HUDEP-2 (cell line): ENCODE data around the gene GRID1.
"Not testable (repeated sequence)": the region's sequence is repeated elsewhere in the genome, so short reads cannot be mapped to it uniquely, and the experiment has no call there.

Experiments used
- DNase-seq, 76 experiments: peaks; one replicate each; lab custom pipeline; 2025; ENCODE audit not compliant: unreplicated experiment in 76 of 76; lab: John Stamatoyannopoulos, UW

Gene GRID1

DNA sequence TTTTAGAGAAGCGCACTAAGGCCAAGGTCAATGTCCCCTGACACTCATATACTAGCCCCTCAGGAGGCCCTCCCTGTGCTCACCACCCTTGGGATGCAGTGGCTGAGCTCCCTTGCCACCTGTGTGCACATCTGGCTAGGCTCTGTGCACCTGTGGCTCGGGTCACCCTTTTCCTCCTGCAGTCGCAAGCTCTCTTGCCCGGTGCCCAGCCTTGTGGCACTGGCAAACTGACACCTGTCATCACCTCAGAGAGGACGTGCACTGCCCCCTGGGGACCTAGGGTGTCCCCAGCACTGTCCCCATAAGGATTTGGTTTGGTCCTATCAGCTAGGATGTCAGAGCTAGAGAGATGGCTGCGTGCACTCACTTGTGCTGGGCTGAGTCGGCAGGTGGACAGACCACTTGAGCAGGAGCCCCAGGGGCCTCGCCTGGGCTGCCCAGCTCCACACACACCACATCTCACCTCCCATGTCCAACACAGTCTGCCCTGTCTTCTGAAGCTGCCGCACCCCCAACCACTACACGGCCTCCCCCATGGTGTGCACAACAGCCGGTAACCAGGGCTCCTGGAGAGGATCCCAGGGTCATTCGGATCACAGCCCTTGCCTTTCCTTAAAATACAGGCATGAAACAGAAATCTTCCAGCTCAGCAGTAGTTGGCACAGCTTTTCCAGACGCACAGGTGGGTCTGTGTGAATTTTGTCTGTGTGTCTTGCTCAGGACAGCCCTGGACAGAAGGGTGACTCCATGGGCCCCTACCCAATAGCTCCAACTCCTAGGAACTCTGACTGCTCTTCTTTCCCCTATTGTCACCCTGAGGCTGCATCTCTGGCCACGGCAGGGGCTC lies 111.0 kb downstream of the GRID1 start:
- no peak for DNase-seq

DNA sequence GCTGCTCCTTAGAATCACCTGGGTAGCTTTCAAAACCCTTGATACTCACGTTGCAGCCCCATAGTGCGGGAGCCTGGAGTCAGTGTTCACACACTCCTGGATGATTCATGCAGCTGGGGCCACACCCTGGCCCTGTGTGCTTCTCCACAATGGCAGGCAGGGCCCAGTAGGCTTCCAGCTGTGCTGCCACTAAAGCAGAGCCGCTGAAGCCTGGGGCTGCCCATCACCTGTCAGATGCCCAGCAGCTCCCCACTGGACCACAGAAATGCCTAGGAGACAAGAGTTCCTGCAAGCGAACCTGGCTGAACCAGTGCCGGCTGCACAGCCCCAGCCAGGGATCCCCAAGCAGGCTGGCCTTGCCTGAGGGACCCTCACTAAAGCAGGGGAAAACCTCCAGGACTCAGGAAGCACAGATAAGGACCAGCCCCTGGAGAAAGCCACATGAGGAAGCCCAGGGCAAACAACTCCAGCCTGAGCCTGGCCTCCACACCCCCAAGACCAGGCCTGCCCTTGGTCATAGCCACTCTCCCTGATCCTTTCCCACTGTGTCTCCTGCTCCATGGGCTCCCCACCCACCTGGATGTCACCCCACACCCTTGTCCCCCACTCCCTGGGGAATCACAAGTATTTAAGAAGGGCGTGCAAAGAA lies 111.9 kb downstream of the GRID1 start:
- DNase-seq: no peak

DNA sequence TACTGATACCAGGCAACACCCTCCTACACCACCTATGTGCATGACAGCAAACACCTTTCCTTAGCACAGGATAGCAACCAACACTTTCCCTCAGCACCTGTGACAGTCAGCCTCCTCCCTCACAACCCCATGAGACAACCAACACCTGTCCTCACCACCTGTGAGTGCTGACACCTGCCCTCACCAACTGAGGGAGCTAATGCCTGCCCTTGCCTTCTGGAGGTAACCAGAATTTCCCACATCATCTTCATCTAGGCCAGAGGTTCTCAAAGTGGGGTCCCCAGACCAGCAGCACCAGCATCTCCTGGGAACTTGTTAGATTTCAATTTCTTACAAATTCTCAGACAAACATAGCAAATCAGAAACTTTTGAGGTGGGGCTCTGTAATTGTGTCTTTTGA lies 112.5 kb downstream of the GRID1 start:
- DNase-seq: no peak

DNA sequence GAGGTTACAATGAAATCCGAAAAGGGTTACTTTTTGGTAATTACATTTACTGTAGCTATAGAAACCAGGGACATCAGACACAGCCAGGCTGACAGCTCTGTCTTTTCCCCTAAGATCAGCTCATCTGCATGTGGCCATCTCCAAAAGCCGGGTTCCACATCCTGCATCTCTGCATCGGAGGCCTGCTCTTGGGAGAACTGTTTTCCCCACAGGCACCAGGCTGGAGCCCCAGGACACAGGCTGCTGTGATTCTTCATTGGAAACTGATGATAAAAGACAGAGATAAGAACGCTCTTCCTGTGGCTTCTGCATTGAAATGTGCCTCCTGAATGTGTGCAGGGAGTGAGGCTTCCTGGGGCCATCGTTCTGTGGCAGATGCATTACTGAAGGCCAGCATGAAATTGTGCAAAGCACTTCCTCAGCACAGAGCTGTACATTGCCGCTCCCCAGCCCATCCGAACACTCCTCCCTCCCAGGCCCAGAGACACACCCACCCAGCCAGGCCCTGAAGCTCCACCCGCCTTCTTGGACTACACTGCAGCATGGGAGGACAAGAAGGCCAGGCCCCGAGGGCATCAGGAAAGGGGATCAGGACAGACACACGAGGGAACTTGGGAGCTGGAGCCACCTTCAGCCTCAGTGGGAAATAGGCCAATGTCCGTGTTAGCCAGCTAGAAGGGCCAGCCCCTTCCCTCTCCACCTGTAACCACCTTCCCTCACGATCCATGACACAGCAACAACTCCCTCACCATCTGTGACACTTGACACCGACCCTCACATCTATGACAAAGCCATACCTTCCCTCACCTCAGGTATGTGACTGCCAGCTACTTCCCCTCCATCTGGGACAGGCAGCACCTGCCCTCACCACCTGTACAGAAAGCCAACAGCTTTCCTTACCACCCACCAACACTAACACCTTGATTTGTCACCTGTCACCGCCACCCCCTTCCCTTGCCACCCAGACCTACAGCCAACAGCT lies 113.2 kb downstream of the GRID1 start:
- no peak for DNase-seq

DNA sequence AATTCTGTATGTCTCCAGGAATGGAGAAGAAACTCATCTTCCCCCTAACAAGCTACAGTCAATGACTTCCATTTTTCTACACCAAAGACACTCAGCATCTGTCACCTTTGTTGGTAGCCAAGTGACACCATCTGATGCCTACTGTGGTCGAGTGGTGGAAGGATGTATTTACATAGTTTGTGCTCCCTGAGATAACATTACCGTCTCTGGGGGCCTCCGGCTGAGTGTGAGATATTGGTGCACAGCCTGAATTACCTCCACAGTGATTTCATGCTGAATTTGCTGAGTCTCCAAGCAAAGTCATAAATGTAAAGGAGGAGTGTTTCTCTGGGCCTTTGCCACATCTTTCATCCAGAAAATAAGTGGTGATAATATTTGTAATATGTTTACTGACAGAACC lies 114.0 kb downstream of the GRID1 start:
- no peak for DNase-seq

DNA sequence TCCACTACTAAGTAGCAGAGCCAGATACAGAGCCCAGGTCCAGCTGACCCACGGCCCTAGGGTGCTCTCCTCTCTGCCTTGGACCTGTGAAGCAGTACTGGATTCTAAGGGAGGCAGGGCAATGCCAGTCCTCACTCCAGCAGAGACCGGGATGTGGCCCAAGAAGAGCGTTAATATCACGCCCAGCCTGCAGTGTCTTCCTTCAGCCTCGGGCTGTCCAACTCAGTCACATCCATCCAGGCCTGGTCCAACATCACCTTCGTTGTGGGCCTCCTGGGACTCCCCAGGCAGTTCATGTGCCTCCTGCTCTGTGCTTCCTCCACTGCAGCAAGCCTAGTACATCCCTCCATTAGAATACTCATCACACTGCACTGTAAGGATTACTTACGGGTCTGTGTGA lies 114.5 kb downstream of the GRID1 start:
- no peak for DNase-seq

DNA sequence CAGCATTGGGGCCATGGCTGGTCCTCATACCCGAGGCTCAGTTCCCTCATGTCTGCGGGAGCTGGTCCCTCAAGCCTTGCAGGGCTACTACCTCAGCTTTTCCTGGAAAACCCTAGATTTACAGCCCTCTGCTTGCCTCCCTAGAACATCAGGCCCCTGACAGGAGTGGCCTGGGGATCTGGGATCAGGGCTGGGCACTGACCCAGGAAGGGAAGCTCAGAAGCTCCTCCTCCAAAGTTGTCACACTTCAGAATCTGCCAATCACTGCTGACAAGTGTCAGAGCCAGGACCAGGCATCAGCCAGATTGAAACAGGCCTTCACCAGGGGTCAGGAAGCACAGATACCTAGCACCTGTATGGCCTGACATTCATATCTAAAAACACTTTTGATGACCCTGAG lies 115.2 kb downstream of the GRID1 start:
- no peak for DNase-seq

DNA sequence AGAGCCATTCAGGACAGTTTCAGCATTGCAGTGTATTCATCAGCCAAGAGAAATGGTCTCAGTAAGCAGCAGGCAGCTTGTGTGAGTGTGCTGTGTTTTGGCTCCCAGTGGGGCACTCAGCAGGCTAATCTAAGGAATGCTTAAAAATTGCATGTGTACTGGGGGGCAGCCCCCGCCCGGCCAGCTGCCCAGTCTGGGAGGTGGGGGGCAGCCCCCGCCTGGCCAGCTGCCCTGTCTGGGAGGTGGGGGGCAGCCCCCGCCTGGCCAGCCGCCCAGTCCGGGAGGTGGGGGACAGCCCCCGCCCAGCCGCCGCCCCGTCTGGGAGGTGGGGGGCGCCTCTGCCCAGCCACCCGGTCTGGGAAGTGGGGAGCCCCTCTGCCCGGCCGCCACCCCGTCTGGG lies 116.2 kb downstream of the GRID1 start:
- DNase-seq: no peak

DNA sequence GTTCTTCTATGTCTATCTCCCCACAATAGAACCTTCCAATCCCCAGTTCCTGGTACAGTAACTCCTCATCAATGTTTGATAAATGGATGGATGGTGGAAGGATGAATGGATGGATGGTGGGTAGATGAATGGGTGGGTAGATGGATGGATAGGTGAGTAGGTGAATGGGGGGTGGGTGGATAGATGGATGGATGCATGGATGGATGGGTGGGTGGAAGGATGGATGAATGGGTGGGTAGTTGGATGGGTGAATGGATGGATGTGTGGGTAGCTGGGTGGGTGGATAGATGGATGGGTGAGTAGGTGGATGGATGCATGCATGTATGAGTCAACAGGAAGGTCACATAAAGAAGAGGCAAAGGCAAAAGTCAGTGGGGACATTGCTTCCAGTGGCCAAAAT lies 116.8 kb downstream of the GRID1 start:
- no peak for DNase-seq

DNA sequence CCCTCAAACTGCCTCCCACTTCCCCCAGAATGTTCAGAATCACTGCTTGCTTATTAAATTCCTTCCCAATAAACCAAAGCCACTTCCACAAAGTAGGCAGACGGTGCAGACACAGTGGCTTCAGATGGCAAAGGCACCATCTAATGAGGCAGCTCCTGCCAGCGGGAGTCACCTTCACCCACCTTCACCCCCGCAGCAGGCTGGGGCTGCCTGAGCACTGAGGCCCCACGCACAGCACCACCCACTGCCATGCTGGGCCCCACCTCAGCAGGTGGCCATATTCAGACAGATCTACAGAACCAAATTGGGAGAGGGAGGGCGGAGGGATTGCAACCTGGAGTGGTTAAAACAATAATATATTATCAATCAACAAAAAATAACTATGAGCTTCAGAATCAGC lies 118.5 kb downstream of the GRID1 start:
- DNase-seq: no peak

DNA sequence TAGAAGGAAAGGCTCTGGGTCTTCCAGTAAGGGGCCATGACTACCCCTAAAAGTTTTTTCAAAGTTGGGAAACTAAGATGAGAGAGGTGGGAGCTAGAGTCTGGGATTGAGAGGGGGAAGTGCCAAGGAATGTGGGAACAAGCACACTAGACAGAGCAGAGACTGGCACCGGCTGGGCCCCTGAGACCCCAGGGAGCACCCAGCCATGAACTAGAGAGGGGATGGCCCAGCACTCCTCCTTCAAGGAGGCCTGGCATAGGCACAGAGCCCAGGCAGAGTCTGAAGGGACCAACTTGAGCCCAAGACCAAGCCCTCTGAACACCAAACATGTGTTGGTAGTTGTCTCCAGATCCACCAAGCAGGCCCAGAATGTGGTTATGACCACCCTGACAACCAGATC lies 119.0 kb downstream of the GRID1 start:
- DNase-seq: no peak

DNA sequence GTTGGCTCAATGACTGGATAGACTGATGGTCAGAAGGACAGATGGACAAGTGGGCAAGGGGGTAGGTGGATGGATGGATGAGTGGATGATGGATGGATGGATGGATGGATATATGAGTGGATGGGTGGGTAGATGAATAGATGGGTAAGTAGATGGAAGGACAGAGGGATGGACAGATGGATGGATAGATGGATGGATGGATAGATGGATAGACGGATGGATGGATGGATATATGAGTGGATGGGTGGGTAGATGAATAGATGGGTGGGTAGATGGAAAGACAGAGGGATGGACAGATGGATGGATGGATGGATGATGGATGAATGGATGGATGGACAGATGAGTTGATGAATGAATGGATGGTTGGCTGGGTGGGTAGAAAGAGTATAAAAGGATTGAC lies 119.5 kb downstream of the GRID1 start:
- DNase-seq: no peak

DNA sequence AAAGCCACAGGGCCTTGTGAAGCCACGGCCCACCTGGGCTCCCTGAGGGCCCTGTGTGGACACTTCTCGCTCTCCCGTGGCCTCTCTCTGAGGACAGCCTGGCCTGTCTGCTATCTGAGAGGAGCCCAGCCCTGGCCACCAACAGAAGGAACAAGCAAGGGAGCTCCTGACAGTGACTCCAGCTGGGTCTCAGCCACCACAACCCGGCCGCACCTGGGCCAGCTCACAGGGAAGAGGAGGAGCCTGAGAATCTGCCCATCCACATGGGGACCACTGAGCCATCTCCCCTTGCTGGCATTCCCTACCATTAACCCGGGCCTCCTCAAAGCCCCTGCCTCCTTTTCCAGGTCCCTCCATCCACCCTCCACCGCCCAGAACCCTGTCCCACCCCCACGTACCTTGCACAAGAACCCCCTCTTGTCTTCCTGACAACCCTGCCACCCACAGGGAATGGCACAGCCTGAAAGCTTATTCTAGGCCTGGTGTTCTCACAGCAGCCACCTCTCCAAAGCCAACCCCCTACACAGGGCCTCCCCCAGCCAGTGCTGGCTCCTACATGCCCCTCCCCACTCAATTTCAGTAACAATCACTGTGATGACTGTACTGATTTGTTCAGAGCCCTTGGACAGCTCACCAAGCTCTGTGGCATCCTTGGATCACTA lies 120.2 kb downstream of the GRID1 start:
- DNase-seq: no peak

DNA sequence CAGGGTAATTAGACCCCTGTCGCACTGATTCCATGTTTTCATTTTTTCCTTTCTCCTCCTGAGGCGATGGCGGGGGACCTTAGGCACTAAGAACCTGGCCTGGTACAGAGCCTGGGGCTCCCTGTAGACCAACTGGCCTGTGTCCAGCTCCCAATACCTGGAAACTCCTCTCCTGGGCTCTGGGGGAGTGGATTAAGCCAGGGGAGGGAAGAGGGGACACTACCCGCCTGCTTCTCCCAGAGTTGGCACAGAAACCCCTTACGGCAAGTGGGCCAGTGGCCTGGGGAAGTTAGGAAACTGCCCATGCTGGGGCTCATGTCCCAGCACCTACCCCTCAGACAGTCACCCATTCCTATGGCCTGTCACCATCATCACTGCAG lies 121.6 kb downstream of the GRID1 start:
- no peak for DNase-seq

DNA sequence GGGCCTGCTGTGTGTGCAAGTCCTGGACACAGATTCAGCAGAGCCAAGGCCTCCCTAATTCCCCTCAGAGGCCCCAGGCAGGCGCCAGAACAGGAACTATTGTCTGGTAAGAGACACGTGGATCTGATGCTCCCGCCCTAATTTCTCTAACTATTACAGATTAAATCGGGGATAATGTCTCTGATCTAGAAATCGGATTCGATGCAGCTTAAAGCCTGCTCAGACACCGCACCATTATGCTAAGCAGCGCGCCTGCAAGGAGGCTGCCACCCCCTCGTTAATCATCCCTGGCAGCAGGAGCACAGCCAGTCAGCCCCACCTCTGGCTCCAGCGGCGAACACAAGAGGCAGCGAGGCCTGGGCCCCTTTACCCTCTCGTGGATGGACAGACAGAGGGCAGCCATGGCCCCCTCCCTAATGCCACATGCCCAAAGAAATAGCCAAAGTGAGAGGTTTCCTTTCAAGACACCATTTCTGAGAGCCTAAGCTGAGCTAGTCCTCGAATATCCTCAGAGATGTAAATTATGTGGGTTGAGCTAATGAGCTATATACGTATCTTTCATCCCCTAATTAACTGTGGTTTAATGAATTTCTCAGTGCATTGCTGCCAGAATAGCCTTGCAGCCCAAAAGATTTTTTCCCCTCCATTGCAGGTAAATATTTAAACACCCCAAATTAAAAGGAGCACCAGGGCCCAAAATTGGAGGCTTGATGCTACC lies 122.1 kb downstream of the GRID1 start:
- no peak for DNase-seq

DNA sequence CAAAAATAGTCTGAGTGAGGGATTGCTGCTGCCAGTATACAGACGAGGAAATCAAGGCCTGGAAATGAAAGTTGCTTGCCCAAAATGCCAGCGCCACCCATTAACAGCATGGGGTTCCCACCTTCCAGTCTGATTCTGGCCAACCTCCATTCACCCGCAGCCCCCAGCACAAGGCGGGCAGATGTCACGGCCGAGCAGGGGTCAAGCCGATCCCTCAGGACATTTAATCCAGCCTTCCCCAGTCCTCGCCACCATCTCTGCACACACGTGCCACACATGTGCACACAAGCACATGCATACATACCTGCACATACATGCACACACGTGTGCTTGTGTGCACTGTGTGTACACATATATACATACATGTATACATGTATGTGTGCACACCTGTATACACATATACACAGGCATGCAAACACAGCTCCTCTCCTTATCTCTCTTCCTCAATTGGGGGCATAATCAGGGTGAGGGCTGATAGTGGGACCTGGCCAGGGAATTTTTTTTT lies 122.9 kb downstream of the GRID1 start:
- no peak for DNase-seq

DNA sequence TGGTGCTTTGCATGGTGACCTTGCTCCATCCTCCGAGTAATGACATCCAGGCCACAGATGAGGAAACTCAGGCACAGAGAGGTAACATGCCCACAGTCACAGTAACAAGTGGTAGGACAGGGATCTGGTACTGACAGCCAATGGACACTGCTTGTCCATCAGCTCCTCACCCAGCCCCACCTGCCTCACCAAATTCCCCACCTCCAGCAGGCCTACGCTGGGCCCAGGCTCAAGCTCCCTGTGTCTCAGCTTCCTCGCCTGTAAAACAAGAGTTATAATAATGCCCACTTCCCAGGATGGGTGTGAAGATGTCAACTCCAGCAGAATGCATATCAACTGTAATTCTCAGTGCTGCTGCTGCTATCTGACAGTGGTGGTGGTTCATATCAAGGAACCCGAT lies 123.8 kb downstream of the GRID1 start:
- DNase-seq: no peak

DNA sequence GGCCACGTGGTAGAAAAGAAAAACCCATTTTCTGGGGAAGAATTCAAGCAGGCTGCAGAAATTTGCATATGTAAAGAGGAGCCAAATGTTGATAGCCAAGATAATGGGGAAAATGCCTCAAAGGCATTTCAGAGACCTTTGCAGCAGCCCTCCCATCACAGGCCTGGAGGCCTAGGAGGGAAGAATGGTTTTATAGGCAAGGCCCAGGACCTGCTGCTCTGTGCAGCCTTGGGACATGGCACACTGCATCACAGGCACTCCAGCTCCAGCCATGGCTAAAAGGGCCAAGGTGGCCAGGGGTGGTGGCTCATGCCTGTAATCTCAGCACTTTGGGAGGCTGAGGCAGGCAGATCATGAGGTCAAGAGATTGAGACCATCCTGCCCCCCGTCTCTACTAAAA lies 128.5 kb downstream of the GRID1 start:
- not testable (repeated sequence) for DNase-seq

DNA sequence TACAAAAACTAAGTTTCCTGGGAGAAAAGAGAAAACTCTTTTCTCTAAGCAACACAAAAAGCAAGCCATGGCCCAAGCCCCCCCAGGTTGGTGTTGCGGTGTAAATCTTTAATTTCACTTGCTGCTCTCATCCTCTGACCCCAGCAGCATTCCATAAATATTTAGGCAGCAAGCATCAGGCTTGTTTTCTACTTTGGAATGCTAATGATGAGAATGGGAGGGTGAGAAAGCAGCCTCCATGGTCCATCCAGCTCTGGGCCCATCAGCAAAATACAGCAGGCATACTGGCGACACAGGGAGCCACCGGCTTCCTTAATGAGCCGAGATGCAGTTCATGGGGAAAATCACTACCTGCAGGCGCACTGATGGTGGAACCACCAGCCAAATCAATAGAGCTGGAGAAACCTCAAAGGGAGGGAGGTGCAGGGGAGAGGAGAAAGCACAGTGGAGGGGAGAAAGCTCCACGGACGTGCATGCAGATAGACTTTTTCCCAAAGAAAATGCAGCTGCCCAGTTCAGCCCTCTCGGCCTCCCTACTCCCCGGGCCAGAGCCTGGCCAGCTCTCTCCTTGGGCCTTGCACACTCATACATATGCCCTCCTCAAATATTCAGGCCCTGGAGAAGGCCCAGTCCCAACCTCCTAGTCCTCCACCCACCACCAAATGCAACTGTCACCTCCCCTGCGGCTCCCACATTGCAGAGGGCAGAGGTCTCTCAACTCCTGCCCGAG lies 131.9 kb downstream of the GRID1 start:
- DNase-seq: no peak
